HG03045 (cell line): Measurements from ENCODE around the gene MSH6.

Source experiments
- ATAC-seq: cut with Tn5 transposase; IDR thresholded peaks from one replicate; pipeline ENCODE4 v1.9.1; 2021; ENCODE audit warnings: mild to moderate bottlenecking, moderate library complexity; ENCODE audit not compliant: unreplicated experiment

Gene MSH6

GRCh38 chr2:47782671-47783485 lies at the start of gene MSH6:
Gene MSH6, plus strand, starts transcription at chr2:47783145. Its CDS starts 89 bp downstream, at chr2:47783234.
- peak; percentile 85 for ATAC-seq

DNA sequence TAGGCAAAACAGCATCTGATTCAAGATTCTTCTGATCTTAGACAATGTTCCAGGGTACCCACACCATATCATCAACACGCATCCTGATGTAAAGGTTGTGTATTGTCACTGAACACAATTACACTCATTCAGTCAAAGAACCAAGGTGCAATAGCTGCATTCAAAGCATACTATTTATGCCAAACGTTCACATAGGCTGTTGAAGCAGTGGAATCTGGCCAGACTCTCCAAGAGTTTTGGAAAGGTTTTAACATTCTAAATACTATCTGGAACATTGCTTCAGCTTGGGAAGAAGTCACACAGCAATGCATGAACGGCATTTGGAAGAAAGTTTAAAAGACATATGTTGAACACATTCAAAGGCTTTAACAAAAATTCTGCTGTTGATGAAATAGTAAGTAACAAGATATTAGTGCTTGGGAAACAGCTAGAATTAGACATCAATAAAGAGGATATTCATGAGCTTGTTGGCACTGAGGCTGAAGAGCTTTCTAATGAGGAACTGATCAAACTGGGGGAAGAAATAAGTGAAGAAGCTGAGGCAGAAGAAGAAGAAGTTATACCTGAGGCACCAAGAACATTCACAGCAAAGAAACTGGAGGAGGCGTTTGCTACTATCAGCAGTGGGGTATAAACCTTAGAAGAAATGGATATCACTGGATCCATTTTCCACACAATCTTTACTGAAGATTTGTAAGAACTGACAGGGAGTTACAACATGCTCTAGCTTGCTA lies 47.6 kb upstream of the MSH6 start:
- ATAC-seq = no peak

DNA sequence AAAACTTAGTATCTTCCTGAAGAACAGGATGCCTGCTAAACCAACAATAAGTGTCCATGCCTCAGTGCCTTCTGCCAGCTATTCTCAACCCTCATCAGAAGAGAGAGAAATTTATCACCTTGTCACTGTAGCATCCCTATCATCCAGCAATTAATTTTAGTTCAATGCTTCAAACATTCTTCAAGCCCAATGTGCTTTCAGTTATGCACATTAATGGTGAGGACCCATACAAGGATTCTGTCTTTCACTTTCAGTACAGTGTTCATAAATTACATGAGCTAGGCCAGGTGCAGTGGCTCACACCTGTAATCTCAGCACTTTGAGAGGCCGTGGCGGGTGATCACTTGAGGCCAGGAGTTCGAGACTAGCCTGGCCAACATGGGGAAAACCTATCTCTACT lies 47.0 kb upstream of the MSH6 start:
- ATAC-seq = no peak

- ATAC-seq = no peak
These were observed 45.6 kb upstream of the MSH6 start for GRCh38 chr2:47737191-47737975.

DNA sequence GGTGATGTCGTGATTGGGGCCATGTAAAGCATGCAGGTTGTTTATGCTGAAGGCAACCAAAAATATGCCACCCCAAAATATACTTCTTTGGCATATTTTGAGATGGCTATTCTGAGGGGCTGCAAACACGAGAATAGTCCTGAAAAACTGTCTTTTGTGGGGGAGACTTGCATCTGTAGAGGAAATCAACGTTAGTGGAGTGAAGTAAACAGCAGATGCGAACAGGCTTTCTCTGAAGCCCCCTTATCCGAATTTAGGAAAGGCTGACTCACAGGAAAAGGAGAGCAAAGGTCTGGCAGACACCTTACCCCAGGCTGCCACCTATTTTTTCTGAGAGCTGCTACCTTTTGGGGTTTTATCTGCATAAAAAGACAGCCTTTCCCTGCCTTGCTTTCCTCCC lies 44.6 kb upstream of the MSH6 start:
- no peak for ATAC-seq

- ATAC-seq = no peak
These were observed 41.8 kb upstream of the MSH6 start for GRCh38 chr2:47741101-47741500.

DNA sequence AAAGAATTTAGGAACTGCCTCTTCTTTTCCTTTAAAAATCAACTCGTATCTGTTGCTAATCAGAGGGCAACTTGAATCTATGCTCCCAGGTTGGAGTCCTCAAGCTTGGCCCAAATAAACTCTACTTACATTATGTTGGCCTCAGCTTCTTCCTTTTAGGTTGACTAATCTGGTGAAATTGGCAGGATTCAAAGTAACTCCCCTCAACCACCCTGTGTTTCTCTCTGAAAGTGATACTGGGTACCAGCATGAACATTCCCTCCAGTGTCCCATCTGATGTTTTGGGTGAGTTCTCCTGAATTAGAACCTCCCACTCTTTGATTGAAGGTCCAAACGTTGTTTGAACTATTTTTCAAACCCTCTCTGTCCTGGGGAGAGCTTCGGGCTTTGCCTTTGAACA lies 41.3 kb upstream of the MSH6 start:
- ATAC-seq = no peak

DNA sequence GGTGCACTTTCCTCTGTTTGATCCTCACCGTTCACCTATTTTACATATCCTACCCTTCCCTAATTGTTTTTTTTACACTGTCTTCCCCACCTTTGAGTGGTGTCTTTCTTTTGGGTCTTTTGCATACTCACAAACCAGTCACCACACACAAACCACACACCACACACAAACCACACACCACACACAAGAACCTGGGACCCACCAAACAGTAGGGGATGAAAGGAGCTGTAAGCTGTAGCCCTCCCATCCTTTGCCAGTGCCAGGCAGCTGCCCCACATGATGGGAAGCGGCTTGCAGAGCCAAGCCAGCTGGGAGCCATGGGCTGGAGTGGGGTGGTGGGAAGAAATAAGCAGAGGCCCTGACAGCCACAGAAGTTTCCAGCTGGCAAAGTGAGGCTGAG lies 38.9 kb upstream of the MSH6 start:
- ATAC-seq = no peak

DNA sequence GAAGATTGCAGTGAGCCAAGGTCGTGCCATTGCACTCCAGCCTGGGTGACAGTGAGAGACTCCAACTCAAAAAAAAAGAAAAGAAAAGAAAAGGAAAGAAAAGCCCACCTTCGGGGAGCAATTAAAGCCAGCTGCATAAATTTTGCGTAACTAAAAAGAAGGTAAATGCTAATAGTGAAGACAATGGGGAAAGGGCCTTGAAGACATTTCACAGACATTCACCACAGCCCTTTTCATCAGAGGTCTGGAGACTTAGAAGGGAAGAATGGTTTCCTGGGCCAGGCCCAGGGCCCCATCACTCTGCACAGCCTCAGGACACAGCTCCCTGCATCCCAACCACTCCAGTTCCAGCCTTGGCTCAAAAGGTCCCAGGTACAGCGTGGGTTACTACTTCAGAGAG lies 35.1 kb upstream of the MSH6 start:
- ATAC-seq = no peak

GRCh38 chr2:47751856-47752414 lies 31.0 kb upstream of the MSH6 start:
- ATAC-seq = peak; percentile 38

GRCh38 chr2:47767497-47767844 lies 15.5 kb upstream of the MSH6 start:
- ATAC-seq = no peak

- ATAC-seq = peak; percentile 80
These were observed 14.9 kb upstream of the MSH6 start for GRCh38 chr2:47767880-47768609.

DNA sequence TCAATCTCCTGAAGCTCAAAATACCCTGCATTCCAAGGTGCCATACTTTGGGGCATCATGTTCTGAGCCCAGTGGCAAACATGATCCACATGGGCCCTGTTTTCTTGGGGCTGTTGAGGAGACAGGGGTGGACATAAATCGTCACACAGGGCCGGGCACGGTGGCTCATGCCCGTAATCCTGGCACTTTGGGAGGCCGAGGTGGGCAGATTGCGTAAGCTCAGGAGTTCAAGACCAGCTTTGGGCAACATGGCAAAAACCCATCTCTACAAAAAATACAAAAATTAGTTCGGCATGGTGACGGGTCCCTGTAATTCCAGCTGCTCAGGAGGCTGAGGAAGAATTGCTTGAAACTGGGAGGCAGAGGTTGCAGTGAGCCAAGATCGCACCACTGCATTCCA lies 13.6 kb upstream of the MSH6 start:
- no peak for ATAC-seq

- ATAC-seq = no peak
These were observed 11.7 kb upstream of the MSH6 start for GRCh38 chr2:47771211-47771610.

DNA sequence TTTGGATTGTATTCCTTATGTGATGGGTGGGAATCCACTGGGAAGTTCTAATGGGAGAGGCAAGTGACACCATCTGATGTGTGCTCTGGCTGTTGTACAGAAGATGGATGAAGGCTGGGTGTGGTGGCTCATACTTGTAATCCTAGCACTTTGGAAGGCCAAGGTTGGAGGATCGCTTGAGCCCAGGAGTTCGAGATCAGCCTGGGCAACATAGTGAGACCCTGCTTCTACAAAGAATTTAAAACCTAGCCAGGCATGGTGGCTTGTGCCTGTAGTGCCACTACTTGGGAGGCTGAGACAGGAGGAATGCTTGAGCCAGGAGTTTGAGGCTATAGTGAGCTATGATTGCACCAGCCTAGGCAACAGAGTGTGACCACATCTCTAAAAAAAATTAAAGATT lies 10.6 kb upstream of the MSH6 start:
- ATAC-seq = no peak

DNA sequence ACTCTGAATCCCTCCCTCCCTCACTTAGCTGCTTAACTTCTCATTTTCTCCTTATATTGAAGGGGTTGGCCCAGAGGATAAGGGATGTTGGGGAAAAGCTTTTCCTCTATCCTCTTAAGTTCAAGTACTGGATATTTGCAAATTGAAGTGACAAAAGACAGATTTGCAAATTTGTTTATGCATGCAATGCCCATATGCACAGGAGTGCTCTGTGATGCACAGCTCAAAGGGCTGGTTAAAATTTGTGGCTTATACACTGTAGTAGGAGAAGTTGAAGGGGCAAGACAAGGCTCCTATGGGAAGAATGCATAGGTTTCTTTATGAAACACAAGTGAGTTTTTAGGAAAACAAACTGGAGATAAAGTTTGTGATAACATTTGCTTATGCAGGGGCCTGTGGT lies 8.4 kb upstream of the MSH6 start:
- no peak for ATAC-seq

DNA sequence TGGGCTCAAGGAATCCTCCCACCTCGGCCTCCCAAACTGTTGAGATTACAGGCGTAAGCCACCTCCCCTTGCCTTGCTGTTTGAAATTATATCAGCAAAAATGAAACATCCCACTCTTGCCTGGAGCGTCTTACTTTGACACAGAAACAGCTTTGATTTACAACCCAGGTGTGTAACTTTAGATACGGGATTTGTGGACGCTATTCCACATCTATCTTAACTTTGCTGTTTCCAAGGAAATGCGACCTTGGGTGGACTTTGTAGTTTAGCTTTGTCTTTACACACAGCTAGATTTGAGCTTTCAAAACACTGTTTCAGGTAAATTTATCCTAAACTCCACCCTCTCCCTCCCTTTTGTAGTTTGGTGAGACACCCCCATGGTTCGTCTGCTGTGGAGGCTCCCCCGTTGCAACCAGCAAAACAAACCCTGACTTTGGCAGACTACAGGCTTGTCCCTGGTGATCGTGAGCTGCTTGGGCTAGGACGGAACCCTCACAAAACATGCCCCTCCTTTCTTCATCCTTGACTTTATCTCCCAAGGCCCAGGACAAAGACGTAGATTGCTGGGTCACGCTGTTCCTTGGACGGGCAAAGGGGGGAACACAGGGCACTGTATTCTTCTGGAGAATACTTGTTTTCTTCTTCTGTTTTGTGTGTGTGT lies 5.5 kb upstream of the MSH6 start:
- no peak for ATAC-seq

- ATAC-seq = no peak
These were observed 4.1 kb upstream of the MSH6 start for GRCh38 chr2:47778698-47779425.

DNA sequence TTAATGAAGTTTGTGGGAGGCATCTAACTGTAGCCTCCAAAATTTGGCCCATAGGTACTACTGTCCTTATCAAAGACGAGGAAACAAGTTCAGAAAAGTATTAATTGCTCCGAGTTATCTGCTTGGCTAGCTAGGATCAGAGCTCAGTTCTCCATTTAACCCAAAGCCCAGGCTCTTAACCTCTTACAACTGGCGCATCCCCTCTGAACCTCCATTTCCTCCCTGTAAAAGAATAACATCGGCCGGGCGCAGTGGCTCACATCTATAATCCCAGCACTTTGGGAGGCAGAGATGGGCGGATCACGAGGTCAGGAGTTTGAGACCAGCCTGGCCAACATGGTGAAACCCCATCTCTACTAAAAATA lies 3.5 kb upstream of the MSH6 start:
- no peak for ATAC-seq

DNA sequence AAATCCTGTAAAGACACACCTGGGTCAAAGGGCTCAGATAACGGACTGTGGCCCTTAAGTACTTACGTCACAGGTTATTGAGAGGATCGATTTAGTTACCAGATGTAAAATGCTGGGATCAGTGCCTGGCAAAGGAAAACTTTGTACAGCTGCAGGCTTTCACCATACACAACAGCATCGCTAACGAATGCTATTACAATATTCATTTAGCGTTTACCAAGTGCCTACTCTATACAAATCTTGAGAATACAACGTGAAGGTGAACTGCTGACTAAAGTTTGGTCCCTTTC lies 619 bp upstream of the MSH6 start:
- ATAC-seq = no peak
